ENCODE measurements around the gene KDM4C. TPM values are rescaled to one million over a fixed set of nuclear protein-coding genes. Genes with fewer than 3 reads are reported as not detected.

KDM4C gene
- total and polyA plus RNA-seq, 2 of the 13 experiments (the other 11 are each of a cell fraction or from before 2014, with no cell fraction given), result 19.4 to 23.6 TPM

DNA sequence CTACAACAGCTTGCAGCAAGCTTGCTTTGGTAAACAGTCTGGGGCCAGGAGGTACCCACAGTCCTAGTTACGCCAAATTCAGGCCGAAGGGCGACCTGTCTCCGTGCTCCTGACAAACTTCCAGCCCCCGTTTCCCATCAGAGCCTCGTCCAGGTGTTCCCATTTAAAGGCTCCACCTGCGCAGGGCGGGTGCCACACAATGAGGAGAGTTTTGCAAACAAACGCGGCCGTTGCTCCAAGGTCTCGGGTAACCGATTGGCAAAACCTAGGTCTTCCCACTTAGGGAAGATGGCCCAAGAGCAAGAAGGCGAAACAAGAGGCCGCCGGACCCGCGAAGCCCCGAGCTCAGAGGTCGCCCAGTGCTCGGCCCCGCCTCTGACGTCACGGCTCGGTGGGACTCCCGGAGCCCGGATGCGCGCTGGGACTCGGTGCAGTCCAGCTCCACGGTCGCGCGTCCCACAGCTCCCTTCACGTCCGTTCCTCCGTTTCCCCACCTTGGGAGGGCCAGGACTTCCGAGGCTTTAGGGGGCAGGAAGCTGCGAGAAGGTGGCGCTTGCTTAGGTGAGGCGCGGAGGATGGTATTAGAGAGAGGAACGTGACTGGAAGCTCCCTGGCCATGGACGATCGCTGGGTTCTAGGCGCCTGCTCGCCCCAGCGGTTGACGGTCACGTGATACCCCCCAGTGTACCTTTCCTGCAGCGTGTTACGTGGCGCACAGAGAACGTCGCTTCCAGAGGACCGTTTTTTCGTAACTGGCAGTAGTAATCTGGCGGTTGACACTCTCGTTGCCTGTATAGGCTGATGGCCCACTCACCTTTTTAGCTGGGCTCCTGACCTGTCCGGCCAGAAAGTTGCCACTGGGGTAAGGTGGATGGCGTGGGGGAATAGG, 41.8 kb upstream of the KDM4C start (continued):
- TF ChIP-seq GABPB1 (CRISPR knock-in tag; IDR thresholded peaks at IDR 0.05) (peak; percentile 72), KLF6 (CRISPR knock-in tag; IDR thresholded peaks at IDR 0.05) (peak; percentile 71; the same call in 1 of the 2 replicates), POGZ (CRISPR knock-in tag; IDR thresholded peaks at IDR 0.05) (peak; percentile 71), ZFP36 (IDR thresholded peaks at IDR 0.05; ENCODE audit: borderline replicate concordance, low read depth, low read length, partially characterized antibody) (no peak), EED (CRISPR knock-in tag; IDR thresholded peaks at IDR 0.05) (peak; percentile 60), BRD4 (CRISPR knock-in tag; IDR thresholded peaks at IDR 0.05) (peak; percentile 76), SOX13 (IDR thresholded peaks at IDR 0.05) (no peak), SOX13 (CRISPR knock-in tag; conservative IDR thresholded peaks at IDR 0.05 in 1 of 2, IDR thresholded peaks at IDR 0.05 in 1 of 2) (no peak; a peak in 1 of 4 replicates), MTA3 (CRISPR knock-in tag; IDR thresholded peaks at IDR 0.05) (no peak), SOX5 (CRISPR knock-in tag; IDR thresholded peaks at IDR 0.05; ENCODE audit: borderline replicate concordance) (peak; percentile 43; the same call in 1 of the 2 replicates), KMT2A (CRISPR knock-in tag; IDR thresholded peaks at IDR 0.05) (peak; percentile 53; the same call in 1 of the 2 replicates), ZC3H13 (CRISPR knock-in tag; IDR thresholded peaks at IDR 0.05) (peak; percentile 90), KAT8 (CRISPR knock-in tag; IDR thresholded peaks at IDR 0.05) (peak; percentile 68), ZNF546 (CRISPR knock-in tag; conservative IDR thresholded peaks at IDR 0.05) (peak; percentile 85), NFYB (CRISPR knock-in tag; IDR thresholded peaks at IDR 0.05) (0 out of 2 replicates have a peak, but pooled peaks have one; percentile 34), ZNF34 (CRISPR knock-in tag; IDR thresholded peaks at IDR 0.05; ENCODE audit: borderline replicate concordance) (no peak), ARNT2 (CRISPR knock-in tag; IDR thresholded peaks at IDR 0.05; ENCODE audit: low read depth) (peak; percentile 78), JUN (CRISPR knock-in tag; IDR thresholded peaks at IDR 0.05) (peak; percentile 50; the same call in 1 of the 2 replicates), PPARG (CRISPR knock-in tag; conservative IDR thresholded peaks at IDR 0.05) (peak; percentile 6; the same call in 1 of the 2 replicates), GTF3A (CRISPR knock-in tag; conservative IDR thresholded peaks at IDR 0.05) (no peak), ZNF552 (CRISPR knock-in tag; IDR thresholded peaks at IDR 0.05; ENCODE audit: borderline replicate concordance) (0 out of 2 replicates have a peak, but pooled peaks have one; percentile 28), ISL2 (CRISPR knock-in tag; IDR thresholded peaks at IDR 0.05) (peak; percentile 11; the same call in 1 of the 2 replicates), ZNF367 (CRISPR knock-in tag; IDR thresholded peaks at IDR 0.05; ENCODE audit: borderline replicate concordance) (peak; percentile 5; the same call in 1 of the 2 replicates)
- TF ChIP-seq, protein P1, sequence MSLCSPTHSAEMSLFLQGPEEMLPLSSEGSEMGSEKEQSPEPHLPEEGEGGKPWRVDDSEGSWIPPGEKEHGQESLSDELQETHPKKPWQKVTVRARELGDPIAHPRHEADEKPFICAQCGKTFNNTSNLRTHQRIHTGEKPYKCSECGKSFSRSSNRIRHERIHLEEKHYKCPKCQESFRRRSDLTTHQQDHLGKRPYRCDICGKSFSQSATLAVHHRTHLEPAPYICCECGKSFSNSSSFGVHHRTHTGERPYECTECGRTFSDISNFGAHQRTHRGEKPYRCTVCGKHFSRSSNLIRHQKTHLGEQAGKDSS (CRISPR knock-in tag; IDR thresholded peaks at IDR 0.05; ENCODE audit: borderline replicate concordance, low read depth), result 0 out of 2 replicates have a peak, but pooled peaks have one; percentile 33
- TF ChIP-seq, protein P2, sequence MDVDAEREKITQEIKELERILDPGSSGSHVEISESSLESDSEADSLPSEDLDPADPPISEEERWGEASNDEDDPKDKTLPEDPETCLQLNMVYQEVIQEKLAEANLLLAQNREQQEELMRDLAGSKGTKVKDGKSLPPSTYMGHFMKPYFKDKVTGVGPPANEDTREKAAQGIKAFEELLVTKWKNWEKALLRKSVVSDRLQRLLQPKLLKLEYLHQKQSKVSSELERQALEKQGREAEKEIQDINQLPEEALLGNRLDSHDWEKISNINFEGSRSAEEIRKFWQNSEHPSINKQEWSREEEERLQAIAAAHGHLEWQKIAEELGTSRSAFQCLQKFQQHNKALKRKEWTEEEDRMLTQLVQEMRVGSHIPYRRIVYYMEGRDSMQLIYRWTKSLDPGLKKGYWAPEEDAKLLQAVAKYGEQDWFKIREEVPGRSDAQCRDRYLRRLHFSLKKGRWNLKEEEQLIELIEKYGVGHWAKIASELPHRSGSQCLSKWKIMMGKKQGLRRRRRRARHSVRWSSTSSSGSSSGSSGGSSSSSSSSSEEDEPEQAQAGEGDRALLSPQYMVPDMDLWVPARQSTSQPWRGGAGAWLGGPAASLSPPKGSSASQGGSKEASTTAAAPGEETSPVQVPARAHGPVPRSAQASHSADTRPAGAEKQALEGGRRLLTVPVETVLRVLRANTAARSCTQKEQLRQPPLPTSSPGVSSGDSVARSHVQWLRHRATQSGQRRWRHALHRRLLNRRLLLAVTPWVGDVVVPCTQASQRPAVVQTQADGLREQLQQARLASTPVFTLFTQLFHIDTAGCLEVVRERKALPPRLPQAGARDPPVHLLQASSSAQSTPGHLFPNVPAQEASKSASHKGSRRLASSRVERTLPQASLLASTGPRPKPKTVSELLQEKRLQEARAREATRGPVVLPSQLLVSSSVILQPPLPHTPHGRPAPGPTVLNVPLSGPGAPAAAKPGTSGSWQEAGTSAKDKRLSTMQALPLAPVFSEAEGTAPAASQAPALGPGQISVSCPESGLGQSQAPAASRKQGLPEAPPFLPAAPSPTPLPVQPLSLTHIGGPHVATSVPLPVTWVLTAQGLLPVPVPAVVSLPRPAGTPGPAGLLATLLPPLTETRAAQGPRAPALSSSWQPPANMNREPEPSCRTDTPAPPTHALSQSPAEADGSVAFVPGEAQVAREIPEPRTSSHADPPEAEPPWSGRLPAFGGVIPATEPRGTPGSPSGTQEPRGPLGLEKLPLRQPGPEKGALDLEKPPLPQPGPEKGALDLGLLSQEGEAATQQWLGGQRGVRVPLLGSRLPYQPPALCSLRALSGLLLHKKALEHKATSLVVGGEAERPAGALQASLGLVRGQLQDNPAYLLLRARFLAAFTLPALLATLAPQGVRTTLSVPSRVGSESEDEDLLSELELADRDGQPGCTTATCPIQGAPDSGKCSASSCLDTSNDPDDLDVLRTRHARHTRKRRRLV (CRISPR knock-in tag; IDR thresholded peaks at IDR 0.05), result peak; percentile 73; the same call in 1 of the 2 replicates
